HepG2 (cell line): Measurements from ENCODE around the gene SKP1. TPM values are rescaled to one million over a fixed set of nuclear protein-coding genes. Genes with fewer than 3 reads are reported as not detected.
"Not testable (repeated sequence)": the region's sequence is repeated elsewhere in the genome, so short reads cannot be mapped to it uniquely, and the experiment has no call there.

Experiments used
- ATAC-seq: fragments of 200-7000 bp; cut with Tn5 transposase; 3 replicates; pipeline ENCODE4 v1.9.1; 2020; ENCODE audit warnings: mild to moderate bottlenecking, moderate library complexity
- BruUV-seq: library from RNA; stranded (reverse); fragments of 400-500 nt; replicated peaks from 2 replicates; lab custom pipeline; 2021; lab: Mats Ljungman, UMichigan
- CTCF ChIA-PET: fragments of 300-600 bp; formaldehyde crosslinking; extraction: SDS; loops from one replicate; lab custom pipeline; 2021; ENCODE audit warnings: low total read pairs, inconsistent platforms, low intra/inter-chr PET ratio; lab: Yijun Ruan, JAX
- POLR2A ChIA-PET: fragments of 350-600 bp; sonication (Branson Sonifier 250); formaldehyde crosslinking; loops from one replicate; lab custom pipeline; 2020; ENCODE audit warnings: antibody characterized with exemption, inconsistent platforms; lab: Yijun Ruan, JAX
- DNase-seq: peaks from one replicate; pipeline ENCODE4 v3.0.0-alpha.2; 2015; ENCODE audit warnings: low spot score
- FAIRE-seq: peaks from 3 replicates; lab custom pipeline; 2011; peaks lifted over from hg19 to GRCh38; lab: Jason Lieb, UNC
- H2AFZ ChIP-seq: one replicate; pipeline ENCODE4 v1.6.1; 2011; ENCODE audit warnings: low read length, inconsistent platforms
- H3K27ac ChIP-seq: fragments of 300-600 bp; 3 replicates; pipeline ENCODE4 v1.8.0; 2011; ENCODE audit warnings: mixed run types, mild to moderate bottlenecking, mixed read lengths, low read length, inconsistent platforms; ENCODE audit not compliant: insufficient read depth; ENCODE audit errors: extremely low read length
- H3K27me3 ChIP-seq, 2 experiments: fragments of 200-600 bp in 1 of 2; 2 replicates in 1 of 2; 3 replicates in 1 of 2; pipeline versions ENCODE4 v1.6.0 to v1.8.0; 2011; ENCODE audit warnings: low read length in 2 of 2, mild to moderate bottlenecking in 2 of 2, moderate library complexity in 2 of 2, inconsistent platforms in 1 of 2; ENCODE audit not compliant: insufficient read depth in 2 of 2, control insufficient read depth in 1 of 2
- H3K36me3 ChIP-seq, 2 experiments: fragments of 200-600 bp in 1 of 2; replicated peaks in 1 of 2; 2 replicates in 1 of 2; 3 replicates in 1 of 2; pipeline versions ENCODE4 v1.5.1 to v1.8.0; 2011; ENCODE audit warnings: low read length in 2 of 2, inconsistent platforms in 1 of 2; ENCODE audit not compliant: insufficient read depth in 2 of 2, control insufficient read depth in 1 of 2
- H3K4me1 ChIP-seq: 2 replicates; pipeline ENCODE4 v1.5.1; 2012; ENCODE audit warnings: low read length, inconsistent platforms; ENCODE audit not compliant: insufficient read depth
- H3K4me2 ChIP-seq: 2 replicates; pipeline ENCODE4 v1.6.0; 2011; ENCODE audit warnings: low read depth, low read length, inconsistent platforms
- H3K4me3 ChIP-seq, 3 experiments: fragments of 200-600 bp in 1 of 3; sonication (generic), shearing (Covaris generic) in 1 of 3; replicated peaks in 1 of 3; 2 replicates each; pipeline ENCODE4 v1.5.1; 2011 to 2016; ENCODE audit warnings: low read length in 3 of 3, inconsistent platforms in 2 of 3, low read depth in 2 of 3, mild to moderate bottlenecking in 2 of 3, control low read depth in 1 of 3, mixed read lengths in 1 of 3; ENCODE audit not compliant: insufficient read depth in 1 of 3
- H3K79me2 ChIP-seq: one replicate; pipeline ENCODE4 v1.6.1; 2011; ENCODE audit warnings: low read length, inconsistent platforms; ENCODE audit not compliant: insufficient read depth
- H3K9ac ChIP-seq: 2 replicates; pipeline ENCODE4 v1.6.0; 2011; ENCODE audit warnings: mild to moderate bottlenecking, low read depth, low read length, inconsistent platforms; ENCODE audit not compliant: insufficient read depth
- H3K9me3 ChIP-seq: 2 replicates; pipeline ENCODE4 v1.5.1; 2012; ENCODE audit warnings: mild to moderate bottlenecking, low read length
- H4K20me1 ChIP-seq: 2 replicates; pipeline ENCODE4 v1.6.0; 2011; ENCODE audit warnings: inconsistent platforms, mild to moderate bottlenecking, low read length, moderate library complexity; ENCODE audit not compliant: insufficient read depth
- ETV5 ChIP-seq: IDR thresholded peaks from 2 replicates; pipeline ENCODE4 v1.6.1; 2018; ENCODE audit warnings: missing biosample characterization, missing genetic modification reagents, inconsistent platforms, borderline replicate concordance
- TEAD3 ChIP-seq: optimal IDR thresholded peaks from 2 replicates; pipeline ENCODE3; 2016; ENCODE audit warnings: borderline replicate concordance
- ZNF180 ChIP-seq: sonication (generic); formaldehyde crosslinking; IDR thresholded peaks from 2 replicates; pipeline ENCODE4 v1.4.0; 2020; ENCODE audit warnings: low read depth, missing genetic modification reagents, borderline replicate concordance
- ZNF431 ChIP-seq: sonication (generic); formaldehyde crosslinking; IDR thresholded peaks from 2 replicates; pipeline ENCODE4 v1.9.0; 2022; ENCODE audit warnings: missing genetic modification reagents, low read depth, mild to moderate bottlenecking, borderline replicate concordance
- ZNF563 ChIP-seq: sonication (generic); formaldehyde crosslinking; IDR thresholded peaks from 2 replicates; pipeline ENCODE4 v1.8.0; 2022; ENCODE audit warnings: mild to moderate bottlenecking, moderate library complexity, missing genetic modification reagents
- WGBS: methylation state at CpG from one replicate; pipeline ENCODE4 v1.1.6; 2017; ENCODE audit warnings: low lambda C conversion rate; 5-methylcytosine and 5-hydroxymethylcytosine counted together
- in situ Hi-C: cut with HindIII; loops from 2 replicates; pipeline ENCODE4 v1.10.0; 2017; ENCODE audit warnings: low pct_unique_long_range_greater_than_20kb; ENCODE audit not compliant: extremely low pct_ligation_motif_present
- intact Hi-C: fragments of 100-400 bp; cut with micrococcal nuclease; formaldehyde crosslinking; loops from one replicate; pipeline ENCODE4 v1.10.0; 2022; ENCODE audit not compliant: unreplicated experiment
- polyA plus RNA-seq, 8 experiments: library from polyadenylated mRNA; depleted of rRNA in 3 of 8; stranded (reverse) in 7 of 8; unstranded in 1 of 8; fragments of >200 nt; fragmentation: Illumina TruSeq in 4 of 8; extraction: Trizol in 4 of 8; gene quantifications; 2 replicates each; pipeline versions ENCODE4 v1.2.1 to v1.2.3, GENCODE V29; 2011 to 2016; ENCODE audit warnings: low read depth in 4 of 8, missing spikeins in 1 of 8, mixed read lengths in 1 of 8; ENCODE audit not compliant: insufficient read depth in 1 of 8
- total RNA-seq, 5 experiments: library from RNA; depleted of rRNA; stranded (reverse); fragments of >200 nt; fragmentation: Illumina TruSeq; extraction: Trizol; gene quantifications; 2 replicates each; pipeline ENCODE4 v1.2.3, GENCODE V29; 2016; ENCODE audit warnings: low read depth in 1 of 5

The SKP1 gene
- total and polyA plus RNA-seq, 2 of the 13 experiments (the other 11 are each of a cell fraction or from before 2014, with no cell fraction given) = 134 to 340 TPM

DNA sequence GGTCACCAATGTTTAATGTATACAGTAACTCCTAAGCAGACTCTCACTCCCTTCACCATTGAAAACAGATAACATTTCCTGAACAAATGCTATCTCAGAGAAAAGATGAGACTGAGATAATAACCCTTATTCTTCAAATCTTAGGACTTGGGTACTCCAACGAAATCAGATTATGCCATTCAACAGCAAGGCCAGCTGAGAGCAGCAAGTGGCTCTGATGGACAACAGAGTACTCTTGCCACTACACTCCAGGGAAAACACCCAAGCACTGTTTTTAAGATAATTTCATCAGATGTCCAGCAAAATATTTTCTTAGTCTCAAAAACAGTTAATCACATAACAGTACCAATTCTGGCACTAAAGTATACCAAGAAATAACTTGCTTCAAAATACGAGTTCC is 39.0 kb upstream of the SKP1 start:
- no TSS peak for BruUV-seq
- Histone ChIP-seq H3K4me3 (no peak overlapping the region), H3K9me3 (no peaks in the 10 kb centered on the region), H3K27me3 (no peaks in the 10 kb centered on the region), H2AFZ (no peak overlapping the region), H3K4me2 (no peak overlapping the region), H3K9ac (no peak overlapping the region), H3K79me2 (peaks cover 98% of the 10 kb centered on the region), H3K4me1 (peaks cover 23% of the 10 kb centered on the region), H3K36me3 (peaks cover 0 to 16% of the 10 kb centered on the region in 2 experiments; a peak in 2 of 5 replicates), H3K27ac (no peak overlapping the region), H4K20me1 (peaks cover 66% of the 10 kb centered on the region)
- CTCF ChIA-PET = no interaction called here
- no peak for TF ChIP-seq ETV5 (CRISPR knock-in tag)
- no peak for TF ChIP-seq ZNF563 (CRISPR knock-in tag)
- TF ChIP-seq ZNF431 (CRISPR knock-in tag) = no peak
- no peak for TF ChIP-seq ZNF180
- TF ChIP-seq TEAD3 (CRISPR knock-in tag) = no peak
- WGBS = 90% methylated on average over 2 of the region's 2 CpGs
- ATAC-seq = no peak
- no peak for FAIRE-seq
- intact Hi-C loops = no loop called here
- no peak for DNase-seq
- in situ Hi-C loops = no loop called here
- POLR2A ChIA-PET = interaction anchor here (1.8 kb wide), 1 partner anchor 10 kb away, joined by 6 read pairs; the partner anchor contains the start of gene PPP2CA

DNA sequence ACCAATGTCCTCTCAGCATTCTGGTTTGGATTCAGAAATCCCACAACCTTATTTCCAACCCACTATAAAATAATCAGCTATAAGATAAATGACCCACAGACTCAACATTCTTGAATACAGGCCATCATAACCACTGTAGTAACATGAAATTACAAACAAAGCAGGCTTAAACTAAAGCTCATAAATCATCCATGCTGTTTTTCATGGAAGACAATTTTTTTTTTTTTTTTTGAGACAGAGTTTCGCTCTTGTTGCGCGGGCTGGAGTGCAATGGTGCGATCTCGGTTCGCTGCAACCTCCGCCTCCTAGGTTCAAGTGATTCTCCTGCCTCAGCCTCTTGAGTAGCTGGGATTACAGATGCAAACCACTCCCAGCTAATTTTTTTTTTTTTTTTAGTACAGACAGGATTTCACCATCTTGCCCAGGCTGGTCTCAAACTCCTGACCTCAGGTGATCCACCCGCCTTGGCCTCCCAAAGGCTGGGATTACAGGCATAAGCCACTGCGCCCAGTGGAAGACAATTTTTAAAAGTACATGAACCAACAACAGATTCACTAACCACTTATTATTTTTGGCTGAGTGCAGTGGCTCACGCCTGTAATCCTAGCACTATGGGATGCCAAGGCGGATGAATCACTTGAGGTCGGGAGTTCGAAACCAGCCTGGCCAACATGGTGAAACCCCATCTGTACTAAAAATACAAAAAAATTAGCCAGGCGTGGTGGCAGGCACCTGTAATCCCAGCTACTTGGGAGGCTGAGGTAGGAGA is 34.7 kb upstream of the SKP1 start:
- H3K4me1 ChIP-seq, BruUV-seq, H3K9me3 ChIP-seq, ATAC-seq, CTCF ChIA-PET, DNase-seq, H3K4me3 ChIP-seq, FAIRE-seq, H3K4me2 ChIP-seq, H2AFZ ChIP-seq, H3K27ac ChIP-seq, H3K9ac ChIP-seq, in situ Hi-C loops, H3K27me3 ChIP-seq, intact Hi-C loops: not testable (repeated sequence)
- Histone ChIP-seq H3K79me2 (peaks cover 99% of the 10 kb centered on the region), H4K20me1 (peaks cover 74% of the 10 kb centered on the region), H3K36me3 (0 out of 5 replicates have a peak, but pooled peaks cover 0 to 13% of the 10 kb centered on the region in 2 experiments)
- WGBS = 99% methylated on average over 14 of the region's 14 CpGs
- POLR2A ChIA-PET = interaction anchor here (1.1 kb wide), 1 partner anchor 10 kb away, joined by 3 read pairs; no protein-coding TSS in a partner anchor
